Stimulated activated effector memory CD8-positive, alpha-beta T cell treated with anti-CD3 and anti-CD28 coated beads, Interleukin-12 subunit alpha, Interleukin-12 subunit beta, amount 100 ng/mL, for 72 hours (primary cell): ENCODE measurements around the gene FGF4.

Source experiments
- ATAC-seq: fragments of 150-1000 bp; cut with Tn5 transposase; 2 replicates; pipeline ENCODE4 v1.10.0; 2021
- DNase-seq, 2 donors: peaks; one replicate each; pipeline ENCODE4 v3.0.0; 2021 to 2022; ENCODE audit warnings: low spot score in 2 of 2
- H3K27ac Mint-ChIP-seq: one replicate; pipeline ENCODE4 v1.8.0; 2022; ENCODE audit warnings: mild to moderate bottlenecking, mixed read lengths
- H3K36me3 Mint-ChIP-seq: one replicate; pipeline ENCODE4 v1.8.0; 2022; ENCODE audit warnings: mild to moderate bottlenecking, mixed read lengths
- H3K4me1 Mint-ChIP-seq: one replicate; pipeline ENCODE4 v1.8.0; 2022; ENCODE audit warnings: mixed read lengths
- H3K4me3 Mint-ChIP-seq: one replicate; pipeline ENCODE4 v1.8.0; 2022; ENCODE audit warnings: mild to moderate bottlenecking, mixed read lengths
- H3K9me3 Mint-ChIP-seq: one replicate; pipeline ENCODE4 v1.8.0; 2022; ENCODE audit warnings: mixed read lengths

Gene FGF4

DNA sequence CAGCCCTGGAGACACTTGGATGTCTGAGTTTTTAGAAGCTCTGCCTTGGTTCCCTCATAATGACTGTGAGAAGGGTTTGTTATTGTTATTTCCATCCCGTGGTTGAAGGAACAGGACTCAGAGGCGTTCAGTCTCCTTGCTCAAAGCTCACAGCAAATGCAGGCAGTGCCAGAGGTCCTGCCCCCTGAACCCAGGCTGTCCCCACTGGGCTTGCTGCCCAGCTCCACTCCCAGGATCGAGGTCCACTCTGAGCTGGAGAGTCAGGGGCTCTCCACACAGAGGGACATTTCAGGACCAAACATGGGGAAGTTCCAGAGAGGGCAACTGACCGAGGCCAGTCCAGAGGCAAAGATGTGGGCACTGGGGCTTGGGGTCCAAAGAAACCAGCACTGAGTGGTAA, 14.8 kb downstream of the FGF4 start:
- no peak for DNase-seq
- Mint-ChIP-seq H3K4me1 (no peaks in the 10 kb centered on the region), H3K36me3 (no peaks in the 10 kb centered on the region), H3K27ac (no peak overlapping the region), H3K9me3 (no peaks in the 10 kb centered on the region), H3K4me3 (no peak overlapping the region)
- no peak for ATAC-seq

DNA sequence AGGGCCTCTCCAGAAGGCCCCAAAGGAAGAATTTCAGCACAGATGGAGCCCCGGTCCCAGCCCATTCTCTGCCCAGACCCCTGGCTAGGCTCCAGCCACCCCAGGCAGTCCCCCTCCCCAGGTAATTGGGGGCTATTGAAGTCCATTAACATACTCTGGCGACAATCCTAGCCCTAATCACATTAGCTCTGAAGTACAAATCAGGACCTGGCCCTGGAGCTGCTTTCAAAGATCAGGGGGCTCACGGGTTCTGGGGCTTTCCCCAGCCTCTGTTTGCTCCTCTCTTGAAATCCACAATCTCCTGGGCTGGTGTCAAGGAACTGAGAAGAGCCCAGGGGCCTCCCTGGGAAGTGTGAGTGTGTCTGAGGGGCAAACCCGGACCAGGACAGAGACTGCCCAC, 22.3 kb downstream of the FGF4 start:
- ATAC-seq (no peak), DNase-seq (no peak)
- Mint-ChIP-seq H3K9me3 (no peaks in the 10 kb centered on the region), H3K27ac (no peak overlapping the region), H3K4me1 (no peaks in the 10 kb centered on the region), H3K4me3 (no peak overlapping the region), H3K36me3 (no peaks in the 10 kb centered on the region)

DNA sequence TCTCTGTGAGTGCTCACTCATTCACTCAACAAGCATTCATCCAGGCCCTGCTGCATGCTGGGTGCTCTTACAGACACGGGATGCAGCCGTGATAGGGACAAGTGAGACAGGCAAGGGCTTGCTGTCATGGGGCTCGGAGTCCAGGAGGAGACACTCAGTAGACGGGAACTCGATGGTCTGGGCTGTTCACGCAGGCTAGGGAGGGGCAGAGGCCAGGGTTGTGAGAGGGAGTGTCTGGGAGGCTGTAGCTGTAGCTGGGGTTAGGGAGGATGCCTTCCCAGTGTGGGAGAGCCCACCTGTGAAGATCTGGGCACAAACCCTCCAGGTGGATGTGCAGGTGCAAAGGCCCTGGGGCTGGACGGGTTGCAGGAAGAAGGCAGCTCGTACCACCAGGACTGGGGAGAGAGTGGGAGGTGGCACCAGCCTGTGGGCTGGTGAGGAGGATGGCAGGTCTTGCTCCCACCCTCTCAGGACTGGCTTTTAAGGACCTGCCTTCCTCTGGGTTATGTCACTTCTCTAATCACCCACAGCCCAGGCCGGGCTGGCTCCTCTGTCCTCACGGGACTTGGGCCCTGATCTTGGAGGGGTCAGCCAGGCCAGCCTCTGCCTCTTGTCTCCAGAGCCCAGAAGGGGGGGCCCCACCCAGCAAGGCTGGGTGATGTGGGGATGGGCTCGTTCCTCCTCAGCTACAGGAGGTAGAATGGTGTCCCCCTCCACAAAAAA, 24.1 kb downstream of the FGF4 start:
- Mint-ChIP-seq H3K36me3 (no peaks in the 10 kb centered on the region), H3K9me3 (no peaks in the 10 kb centered on the region), H3K4me3 (no peak overlapping the region), H3K4me1 (no peaks in the 10 kb centered on the region), H3K27ac (no peak overlapping the region)
- DNase-seq (no peak), ATAC-seq (peak; percentile 22)

DNA sequence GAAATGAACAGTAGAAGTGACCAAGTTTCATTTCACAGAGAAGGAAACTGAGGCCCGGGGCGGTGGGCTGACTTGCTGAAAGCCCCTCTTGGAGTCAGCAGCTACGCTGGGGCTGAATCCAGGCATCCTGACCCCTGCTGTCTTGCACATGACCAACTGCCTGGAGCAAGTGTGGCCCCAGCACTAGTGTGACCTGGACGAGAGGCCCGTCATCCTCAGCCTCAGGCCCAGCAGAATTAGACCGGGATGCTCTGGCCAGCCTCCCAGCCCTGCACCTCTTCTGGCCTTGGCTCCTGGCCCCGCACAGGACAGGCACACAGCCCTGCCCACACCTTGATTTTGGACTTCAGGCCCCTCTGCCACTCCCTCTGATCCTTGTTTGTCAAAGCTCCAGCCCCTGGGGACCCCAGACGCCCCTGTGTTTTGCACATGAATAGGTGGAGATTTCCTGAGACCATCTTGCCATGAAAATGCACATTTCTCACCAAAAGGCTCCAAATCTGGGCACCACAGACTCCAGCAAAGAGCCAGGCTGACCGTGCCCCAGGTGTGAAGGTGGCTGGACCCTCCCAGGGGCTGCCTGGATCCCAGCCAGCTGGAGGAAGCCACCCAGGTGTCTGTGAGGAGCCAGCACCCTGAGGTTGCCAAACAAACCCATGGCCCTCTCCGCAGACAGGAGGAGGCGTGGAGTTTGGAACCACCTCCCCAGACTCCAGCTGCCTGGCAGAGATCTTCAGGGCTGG, 24.9 kb downstream of the FGF4 start:
- Mint-ChIP-seq H3K36me3 (no peaks in the 10 kb centered on the region), H3K4me3 (no peak overlapping the region), H3K4me1 (no peaks in the 10 kb centered on the region), H3K27ac (no peak overlapping the region), H3K9me3 (no peaks in the 10 kb centered on the region)
- ATAC-seq, result no peak
- no peak for DNase-seq

DNA sequence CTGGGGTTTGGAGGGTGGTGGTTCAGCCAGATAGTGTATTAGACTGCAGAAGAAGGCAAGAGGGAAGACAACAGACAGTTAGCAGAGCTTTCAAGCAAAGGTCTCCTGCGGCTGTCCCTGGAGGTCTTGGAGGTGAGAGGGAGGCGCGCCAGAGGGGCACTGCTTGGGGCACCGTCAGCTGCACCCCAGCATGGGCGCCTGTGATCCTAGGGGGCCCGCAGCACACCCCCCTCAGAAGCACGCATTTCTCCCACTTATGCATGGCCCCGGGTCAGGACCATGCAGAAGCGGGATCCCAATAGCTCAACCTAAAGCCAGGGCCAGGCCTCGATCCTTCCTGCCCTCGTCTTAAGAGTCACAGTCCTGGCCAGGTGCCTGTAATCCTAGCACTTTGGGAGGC, 26.5 kb downstream of the FGF4 start:
- Mint-ChIP-seq H3K4me1 (no peaks in the 10 kb centered on the region), H3K27ac (no peak overlapping the region), H3K4me3 (no peak overlapping the region), H3K9me3 (no peaks in the 10 kb centered on the region), H3K36me3 (no peaks in the 10 kb centered on the region)
- DNase-seq (no peak), ATAC-seq (no peak)

DNA sequence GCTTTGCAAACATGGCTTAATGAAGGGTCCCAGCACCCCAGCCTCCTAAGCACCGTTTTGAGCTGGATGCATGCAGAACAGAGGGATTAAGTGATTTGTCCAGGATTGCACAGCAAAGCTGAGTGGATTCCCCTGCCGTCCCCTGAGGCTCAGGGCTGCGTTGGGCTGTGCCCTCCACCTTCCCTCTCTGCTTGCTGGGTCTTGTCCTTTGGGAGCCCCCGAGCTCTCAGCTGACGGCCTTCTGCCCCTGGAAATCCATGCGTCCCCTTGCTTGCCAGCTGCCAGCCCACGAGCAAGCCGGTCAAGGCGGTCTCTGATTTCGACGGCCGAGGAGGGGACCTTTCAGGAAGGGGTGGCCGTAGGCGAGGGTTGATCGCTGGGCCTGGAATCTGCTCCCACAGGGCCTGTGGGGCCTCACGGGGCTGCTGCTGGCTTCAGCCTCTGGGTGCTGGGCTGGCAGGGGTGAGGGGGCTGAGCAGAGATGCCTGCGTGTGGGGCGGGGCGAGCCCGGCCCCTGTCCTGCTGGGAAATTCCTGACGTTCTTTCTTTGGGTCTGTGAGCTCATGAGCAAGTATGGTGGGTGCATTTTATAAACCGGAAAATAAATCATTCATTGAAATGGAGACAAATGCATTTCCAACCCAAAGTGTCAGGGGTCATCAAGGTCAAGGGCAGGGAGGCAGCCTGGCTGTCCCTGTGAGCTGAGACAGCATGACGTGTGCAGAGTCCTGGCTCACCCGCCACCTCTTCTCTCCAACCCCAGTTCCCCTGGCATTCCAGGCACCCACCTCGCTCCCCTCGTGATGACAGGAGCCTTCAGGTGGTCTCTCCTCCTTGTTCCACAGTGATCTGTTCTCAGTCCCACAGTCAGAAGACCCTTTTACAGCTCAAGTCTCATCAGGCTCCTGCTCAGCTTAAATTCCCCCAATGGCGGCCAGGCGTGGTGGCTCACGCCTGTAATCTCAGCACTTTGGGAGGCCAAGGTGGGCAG, 28.1 kb downstream of the FGF4 start:
- no peaks in the 10 kb centered on the region for H3K9me3 Mint-ChIP-seq
- H3K4me1 Mint-ChIP-seq, result no peaks in the 10 kb centered on the region
- no peaks in the 10 kb centered on the region for H3K36me3 Mint-ChIP-seq
- H3K4me3 Mint-ChIP-seq, result no peak overlapping the region
- no peak overlapping the region for H3K27ac Mint-ChIP-seq
- no peak for DNase-seq
- no peak for ATAC-seq

DNA sequence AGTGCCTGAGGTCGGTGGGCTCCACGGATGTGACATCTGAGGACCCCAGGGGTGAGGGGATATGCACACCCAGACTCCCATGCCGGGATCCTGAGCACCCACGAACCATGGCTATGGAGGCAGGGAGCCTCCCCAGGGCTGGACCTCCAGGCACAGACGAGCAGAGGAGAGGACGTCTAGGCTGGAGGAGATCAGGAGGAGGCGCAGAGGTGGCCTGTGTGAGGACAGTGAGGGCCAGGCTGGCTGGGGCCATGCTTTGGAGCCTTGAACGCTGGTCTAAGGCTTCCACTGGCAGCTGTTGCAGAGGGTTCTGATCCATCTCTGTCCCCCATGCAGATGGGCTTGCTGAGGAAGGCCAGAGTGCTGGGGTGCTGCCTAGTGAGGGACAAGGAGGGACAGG, 29.0 kb downstream of the FGF4 start:
- no peaks in the 10 kb centered on the region for H3K36me3 Mint-ChIP-seq
- H3K4me3 Mint-ChIP-seq, result no peak overlapping the region
- ATAC-seq (no peak), DNase-seq (no peak)
- H3K4me1 Mint-ChIP-seq, result no peaks in the 10 kb centered on the region
- H3K9me3 Mint-ChIP-seq, result no peaks in the 10 kb centered on the region
- H3K27ac Mint-ChIP-seq, result no peak overlapping the region

DNA sequence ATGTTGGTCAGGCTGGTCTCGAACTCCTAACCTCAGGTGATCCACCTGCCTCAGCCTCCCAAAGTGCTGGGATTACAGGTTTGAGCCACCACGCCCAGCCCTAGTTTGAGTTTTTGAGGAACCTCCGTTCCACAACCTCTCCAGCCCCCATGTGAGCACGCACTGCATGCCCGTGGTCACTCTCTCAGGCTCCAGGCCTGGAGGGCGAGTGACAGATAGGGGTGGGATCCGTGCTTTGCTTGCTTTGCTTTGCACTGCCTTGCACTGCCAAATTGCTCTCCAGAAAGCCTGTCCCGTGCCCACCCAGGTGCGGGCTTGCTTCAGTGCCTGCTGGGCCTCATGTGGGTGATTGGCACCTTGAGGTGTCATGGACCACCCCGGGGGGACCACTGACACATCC, 29.9 kb downstream of the FGF4 start:
- Mint-ChIP-seq H3K4me3 (no peak overlapping the region), H3K9me3 (no peaks in the 10 kb centered on the region), H3K4me1 (no peaks in the 10 kb centered on the region), H3K27ac (no peak overlapping the region), H3K36me3 (no peaks in the 10 kb centered on the region)
- ATAC-seq (no peak), DNase-seq (no peak)

DNA sequence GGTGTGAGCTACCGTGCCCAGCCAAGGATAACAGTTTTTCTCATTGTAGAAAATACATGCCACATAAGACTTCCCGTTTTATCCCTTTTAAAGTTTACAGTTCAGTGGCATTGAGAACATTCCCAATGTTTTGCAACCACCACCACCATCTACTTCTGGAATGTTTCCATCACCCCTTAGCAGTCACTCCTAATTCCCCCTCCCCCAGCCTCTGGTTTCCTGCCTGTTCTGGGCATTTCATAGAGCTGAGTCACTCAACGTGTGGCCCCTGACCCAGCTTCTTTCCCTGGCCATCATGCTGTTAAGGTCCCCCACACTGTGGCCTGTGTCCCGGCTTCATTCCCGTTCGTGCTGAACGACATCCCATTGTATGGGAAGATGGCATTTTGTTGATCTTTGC, 30.7 kb downstream of the FGF4 start:
- no peaks in the 10 kb centered on the region for H3K4me1 Mint-ChIP-seq
- no peak overlapping the region for H3K4me3 Mint-ChIP-seq
- DNase-seq, result no peak
- no peaks in the 10 kb centered on the region for H3K9me3 Mint-ChIP-seq
- ATAC-seq, result no peak
- no peak overlapping the region for H3K27ac Mint-ChIP-seq
- no peaks in the 10 kb centered on the region for H3K36me3 Mint-ChIP-seq

DNA sequence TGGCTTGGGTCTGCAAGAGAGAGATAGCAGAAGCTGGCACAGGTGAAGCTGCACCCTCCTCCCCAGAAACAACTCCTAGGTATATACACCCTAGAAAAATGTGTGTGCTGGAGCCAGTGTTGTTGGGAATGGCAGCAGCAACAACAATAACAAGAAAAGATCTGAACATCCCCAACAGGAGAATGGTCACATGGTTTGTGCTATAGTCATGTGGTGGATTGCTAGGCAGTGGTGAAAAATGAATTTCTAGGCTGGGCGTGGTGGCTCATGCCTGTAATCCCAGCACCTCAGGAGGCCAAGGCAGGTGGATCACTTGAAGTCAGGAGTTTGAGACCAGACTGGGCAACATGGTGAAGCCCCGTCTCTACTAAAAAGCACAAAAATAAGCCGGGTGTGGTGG, 40.3 kb downstream of the FGF4 start:
- no peak overlapping the region for H3K4me3 Mint-ChIP-seq
- no peaks in the 10 kb centered on the region for H3K4me1 Mint-ChIP-seq
- no peak for DNase-seq
- no peak overlapping the region for H3K27ac Mint-ChIP-seq
- no peaks in the 10 kb centered on the region for H3K36me3 Mint-ChIP-seq
- no peak for ATAC-seq
- H3K9me3 Mint-ChIP-seq, result peaks cover 9% of the 10 kb centered on the region

DNA sequence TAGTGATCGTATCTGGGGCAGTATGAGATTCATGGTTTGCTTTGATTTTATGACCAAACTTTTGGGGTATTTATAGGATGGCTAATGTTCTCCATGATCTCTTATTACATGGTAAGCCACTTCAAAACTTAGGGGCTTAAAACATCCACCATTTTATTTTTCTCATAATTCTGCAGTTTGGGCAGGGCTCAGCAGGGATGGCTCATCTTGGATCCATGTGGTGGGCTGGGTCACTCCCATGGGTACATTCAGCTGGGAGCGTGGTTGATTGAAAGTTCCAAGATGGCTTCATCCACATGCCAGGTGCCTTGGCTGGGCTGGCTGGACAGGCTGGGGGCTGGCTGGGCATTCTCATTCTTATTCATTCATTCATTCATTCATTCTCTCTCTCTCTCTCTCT, 40.8 kb downstream of the FGF4 start:
- DNase-seq (no peak), ATAC-seq (no peak)
- H3K9me3 Mint-ChIP-seq, result peaks cover 9% of the 10 kb centered on the region
- no peaks in the 10 kb centered on the region for H3K4me1 Mint-ChIP-seq
- H3K4me3 Mint-ChIP-seq, result no peak overlapping the region
- no peaks in the 10 kb centered on the region for H3K36me3 Mint-ChIP-seq
- no peak overlapping the region for H3K27ac Mint-ChIP-seq

DNA sequence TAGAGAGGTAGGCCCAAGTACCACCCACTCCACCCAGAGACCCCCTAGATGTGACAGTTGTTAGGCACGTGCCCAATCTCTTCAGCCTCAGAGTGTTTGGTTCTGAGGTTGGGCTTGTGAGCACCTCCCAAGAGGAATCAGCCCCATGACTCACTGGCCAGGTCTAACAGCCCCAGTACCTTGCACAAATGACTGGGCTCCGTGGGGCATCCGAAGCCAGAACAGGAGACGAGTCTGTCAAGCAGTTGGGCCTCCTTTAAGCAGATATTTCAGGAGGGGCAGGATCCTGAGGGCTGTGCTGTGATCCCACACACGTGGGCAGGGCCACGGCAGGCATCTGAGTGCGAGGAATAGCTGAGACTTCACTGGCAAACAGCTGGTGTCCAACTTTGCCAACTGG, 42.2 kb downstream of the FGF4 start:
- no peak overlapping the region for H3K27ac Mint-ChIP-seq
- H3K4me1 Mint-ChIP-seq, result no peaks in the 10 kb centered on the region

DNA sequence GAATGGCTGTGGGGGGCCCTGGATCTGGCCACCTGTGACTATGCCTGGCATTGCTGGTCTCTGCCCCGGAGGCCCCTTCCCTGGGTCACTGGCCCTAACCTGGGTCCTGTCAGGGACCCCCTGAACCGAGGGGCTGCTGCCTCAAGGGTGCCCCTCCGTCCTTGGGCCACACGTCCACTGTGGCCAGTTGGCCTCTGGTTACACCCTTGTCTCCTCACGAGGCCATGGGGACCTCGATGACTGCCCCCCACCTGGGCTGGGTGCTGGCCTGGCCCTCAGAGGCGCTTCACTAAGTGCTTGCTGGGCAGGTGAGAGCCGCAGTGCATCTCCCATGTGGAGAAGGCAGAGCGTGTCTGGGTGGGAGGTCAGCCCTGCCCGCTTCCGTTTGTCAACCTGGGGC, 44.0 kb downstream of the FGF4 start:
- H3K9me3 Mint-ChIP-seq, result peaks cover 9% of the 10 kb centered on the region
- no peak overlapping the region for H3K27ac Mint-ChIP-seq
- ATAC-seq (no peak), DNase-seq (no peak)
- H3K4me3 Mint-ChIP-seq, result no peak overlapping the region
- H3K36me3 Mint-ChIP-seq, result no peaks in the 10 kb centered on the region
- H3K4me1 Mint-ChIP-seq, result no peaks in the 10 kb centered on the region

More for the DNA sequence above, 42.2 kb downstream of the FGF4 start:
- ATAC-seq, result no peak
- DNase-seq, result no peak
- H3K9me3 Mint-ChIP-seq, result peaks cover 9% of the 10 kb centered on the region
- H3K4me3 Mint-ChIP-seq, result no peak overlapping the region
- no peaks in the 10 kb centered on the region for H3K36me3 Mint-ChIP-seq

DNA sequence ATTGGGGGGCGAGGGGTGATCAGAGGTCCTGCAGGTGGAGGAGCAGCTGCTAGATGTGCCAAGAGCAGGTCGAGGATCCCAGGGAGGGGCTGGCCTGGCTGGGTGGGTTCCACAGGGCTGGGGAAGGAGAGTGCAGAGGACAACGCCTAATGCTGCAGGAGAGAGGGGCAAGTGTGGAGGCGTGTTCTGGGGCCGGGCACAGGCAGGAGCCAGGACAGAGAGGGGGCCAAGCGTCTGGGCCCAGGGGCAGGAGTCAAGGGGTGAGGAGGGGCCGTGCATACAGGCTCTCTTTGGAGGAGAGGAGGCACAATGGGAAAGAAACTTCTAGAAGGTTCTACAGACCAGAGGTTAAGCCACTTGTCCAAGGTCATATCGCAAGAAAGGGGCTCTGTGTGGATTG, 44.6 kb downstream of the FGF4 start:
- Mint-ChIP-seq H3K36me3 (no peaks in the 10 kb centered on the region), H3K9me3 (peaks cover 9% of the 10 kb centered on the region), H3K27ac (no peak overlapping the region), H3K4me3 (no peak overlapping the region), H3K4me1 (no peaks in the 10 kb centered on the region)
- peak; percentile 12 for ATAC-seq
- DNase-seq, result no peak

DNA sequence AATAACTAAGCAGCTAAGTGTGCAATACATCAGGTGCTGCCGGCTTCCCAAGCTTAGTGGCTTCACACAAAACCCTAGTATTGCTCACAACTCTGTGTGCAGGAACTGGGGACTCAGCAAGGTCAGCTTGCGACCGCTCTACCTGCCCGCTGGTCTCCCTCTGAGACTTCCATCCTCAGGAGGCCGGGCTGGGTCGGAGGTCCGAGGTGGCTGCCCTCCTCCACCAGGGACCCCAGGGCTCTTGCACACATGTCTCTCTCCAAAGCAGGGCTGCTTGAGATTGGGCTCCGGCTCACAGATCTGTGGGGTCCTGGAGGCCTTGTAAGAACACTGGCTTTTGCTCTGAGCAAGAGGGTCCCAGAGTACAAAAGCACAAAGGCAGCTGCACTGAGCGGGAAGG, 45.9 kb downstream of the FGF4 start:
- no peaks in the 10 kb centered on the region for H3K36me3 Mint-ChIP-seq
- H3K4me1 Mint-ChIP-seq, result no peaks in the 10 kb centered on the region
- ATAC-seq (no peak), DNase-seq (no peak)
- no peak overlapping the region for H3K27ac Mint-ChIP-seq
- no peak overlapping the region for H3K4me3 Mint-ChIP-seq
- H3K9me3 Mint-ChIP-seq, result peaks cover 5% of the 10 kb centered on the region
